CD8-positive, alpha-beta memory T cell (primary cell): Measurements from ENCODE around the gene DENND1A. TPM values are rescaled to one million over a fixed set of nuclear protein-coding genes. Genes with fewer than 3 reads are reported as not detected.
A peak's percentile ranks its signal among the peaks of the same experiment; 100 is the strongest.
"Not testable (repeated sequence)": the region's sequence is repeated elsewhere in the genome, so short reads cannot be mapped to it uniquely, and the experiment has no call there.

Experiments
- CTCF ChIA-PET: fragments of 350-600 bp; sonication (Branson Sonifier 250); formaldehyde crosslinking; loops from one replicate; lab custom pipeline; 2021; ENCODE audit warnings: antibody characterized with exemption; lab: Charles Lee
- POLR2A ChIA-PET: fragments of 350-600 bp; sonication (Branson Sonifier 250); formaldehyde crosslinking; loops from one replicate; lab custom pipeline; 2021; ENCODE audit warnings: antibody characterized with exemption; lab: Charles Lee
- DNase-seq, 5 donors: peaks; one replicate each; pipeline versions ENCODE4 v3.0.0 to v3.0.0-alpha.2; 2020 to 2022; ENCODE audit warnings: mixed read lengths in 1 of 5
- H3K27ac ChIP-seq: one replicate; pipeline ENCODE4 v1.7.0; 2013; ENCODE audit warnings: low read depth, mild to moderate bottlenecking, low read length, moderate library complexity
- H3K27me3 ChIP-seq: 2 replicates; pipeline ENCODE4 v1.7.0; 2013; ENCODE audit warnings: low read length, mild to moderate bottlenecking; ENCODE audit not compliant: insufficient read depth, poor library complexity, severe bottlenecking
- H3K36me3 ChIP-seq: 2 replicates; pipeline ENCODE4 v1.7.0; 2013; ENCODE audit warnings: mild to moderate bottlenecking, low read length, moderate library complexity; ENCODE audit not compliant: insufficient read depth
- H3K4me1 ChIP-seq: 2 replicates; pipeline ENCODE4 v1.7.0; 2013; ENCODE audit warnings: mild to moderate bottlenecking, low read length, moderate library complexity; ENCODE audit not compliant: insufficient read depth
- H3K4me3 ChIP-seq: 2 replicates; pipeline ENCODE4 v1.7.0; 2013; ENCODE audit warnings: mild to moderate bottlenecking, low read length
- H3K9me3 ChIP-seq: 2 replicates; pipeline ENCODE4 v1.7.0; 2013; ENCODE audit warnings: mild to moderate bottlenecking, low read length
- H3K27ac Mint-ChIP-seq, 8 donors: one replicate each; pipeline ENCODE4 v1.8.0; 2020 to 2021; ENCODE audit warnings: mixed read lengths in 8 of 8, mild to moderate bottlenecking in 6 of 8, inconsistent platforms in 3 of 8, moderate library complexity in 3 of 8
- H3K27me3 Mint-ChIP-seq, 2 donors: one replicate each; pipeline ENCODE4 v1.8.0; 2020 to 2021; ENCODE audit warnings: mixed read lengths in 2 of 2, mild to moderate bottlenecking in 1 of 2, moderate library complexity in 1 of 2
- H3K36me3 Mint-ChIP-seq, 3 donors: one replicate each; pipeline ENCODE4 v1.8.0; 2020 to 2021; ENCODE audit warnings: mixed read lengths in 3 of 3, inconsistent platforms in 1 of 3, mild to moderate bottlenecking in 1 of 3
- H3K4me1 Mint-ChIP-seq, 3 donors: one replicate each; pipeline ENCODE4 v1.8.0; 2020 to 2021; ENCODE audit warnings: mixed read lengths in 3 of 3, inconsistent platforms in 1 of 3, mild to moderate bottlenecking in 1 of 3
- H3K4me3 Mint-ChIP-seq, 7 donors: one replicate each; pipeline ENCODE4 v1.8.0; 2020 to 2021; ENCODE audit warnings: mixed read lengths in 7 of 7, mild to moderate bottlenecking in 6 of 7, moderate library complexity in 4 of 7, inconsistent platforms in 2 of 7
- H3K9me3 Mint-ChIP-seq, 5 donors: one replicate each; pipeline ENCODE4 v1.8.0; 2020 to 2022; ENCODE audit warnings: mixed read lengths in 5 of 5, mild to moderate bottlenecking in 3 of 5, moderate library complexity in 2 of 5, inconsistent platforms in 1 of 5
- polyA plus RNA-seq: library from polyadenylated mRNA; unstranded; fragments of 300-500 nt; fragmentation: Illumina TruSeq; gene quantifications from one replicate; pipeline ENCODE4 v1.2.3, GENCODE V29; 2021
- total RNA-seq, 2 experiments: library from RNA; stranded (reverse); gene quantifications; one replicate each; pipeline ENCODE4 v1.2.3, GENCODE V29; 2021

The DENND1A gene
- total and polyA plus RNA-seq, 3 experiments from 2014 or later = 7.2 to 15.1 (median 15.0) TPM

- H3K4me1 Mint-ChIP-seq, DNase-seq, H3K27me3 Mint-ChIP-seq, H3K9me3 Mint-ChIP-seq, H3K27me3 ChIP-seq, POLR2A ChIA-PET, H3K36me3 Mint-ChIP-seq, H3K27ac ChIP-seq, H3K4me1 ChIP-seq, H3K4me3 ChIP-seq, H3K9me3 ChIP-seq, H3K4me3 Mint-ChIP-seq, H3K36me3 ChIP-seq: not testable (repeated sequence)
- CTCF ChIA-PET = interaction anchor here (0.6 kb wide), 1 partner anchor 129 kb away, joined by 3 read pairs; no protein-coding TSS in a partner anchor
- H3K27ac Mint-ChIP-seq = peak overlapping the region in 1 of 8 donors; percentile 50
These were observed 114.1 kb downstream of the DENND1A start for GRCh38 chr9:123815856-123816255.

GRCh38 chr9:123814496-123814895 is 115.4 kb downstream of the DENND1A start:
- no peaks in the 10 kb centered on the region for H3K4me1 Mint-ChIP-seq
- H3K27me3 Mint-ChIP-seq = no peaks in the 10 kb centered on the region
- peaks cover 0 to 3% (median 2%) of the 10 kb centered on the region in 3 donors for H3K36me3 Mint-ChIP-seq
- Histone ChIP-seq H3K9me3 (no peaks in the 10 kb centered on the region), H3K27ac (no peak overlapping the region), H3K4me3 (no peak overlapping the region), H3K4me1 (no peaks in the 10 kb centered on the region), H3K36me3 (no peaks in the 10 kb centered on the region), H3K27me3 (no peaks in the 10 kb centered on the region)
- no peak for DNase-seq
- H3K27ac Mint-ChIP-seq = no peak overlapping the region
- no peak overlapping the region for H3K4me3 Mint-ChIP-seq
- no peaks in the 10 kb centered on the region for H3K9me3 Mint-ChIP-seq
- POLR2A ChIA-PET = no interaction called here
- CTCF ChIA-PET = no interaction called here

- H3K4me3 Mint-ChIP-seq = no peak overlapping the region
- no peaks in the 10 kb centered on the region for H3K4me1 Mint-ChIP-seq
- Histone ChIP-seq H3K27ac (no peak overlapping the region), H3K9me3 (no peaks in the 10 kb centered on the region), H3K36me3 (no peaks in the 10 kb centered on the region), H3K4me1 (no peaks in the 10 kb centered on the region), H3K27me3 (no peaks in the 10 kb centered on the region), H3K4me3 (no peak overlapping the region)
- no peaks in the 10 kb centered on the region for H3K9me3 Mint-ChIP-seq
- no peak for DNase-seq
- ChIA-PET POLR2A (no interaction called here), CTCF (no interaction called here)
- H3K27me3 Mint-ChIP-seq = no peaks in the 10 kb centered on the region
- no peak overlapping the region for H3K27ac Mint-ChIP-seq
- peaks cover 0 to 3% (median 0%) of the 10 kb centered on the region in 3 donors for H3K36me3 Mint-ChIP-seq
These were observed 116.9 kb downstream of the DENND1A start for GRCh38 chr9:123812984-123813383.

GRCh38 chr9:123807251-123807650 is 122.7 kb downstream of the DENND1A start:
- no peaks in the 10 kb centered on the region for H3K36me3 ChIP-seq
- no peak overlapping the region for H3K4me3 Mint-ChIP-seq
- no peaks in the 10 kb centered on the region for H3K9me3 ChIP-seq
- H3K36me3 Mint-ChIP-seq = peaks cover 0 to 4% (median 0%) of the 10 kb centered on the region in 3 donors
- no peaks in the 10 kb centered on the region for H3K27me3 ChIP-seq
- H3K4me3 ChIP-seq = no peak overlapping the region
- ChIA-PET CTCF (no interaction called here), POLR2A (no interaction called here)
- H3K27me3 Mint-ChIP-seq = no peaks in the 10 kb centered on the region
- no peaks in the 10 kb centered on the region for H3K9me3 Mint-ChIP-seq
- H3K4me1 ChIP-seq = no peaks in the 10 kb centered on the region
- H3K4me1 Mint-ChIP-seq = no peaks in the 10 kb centered on the region
- no peak overlapping the region for H3K27ac ChIP-seq
- no peak overlapping the region for H3K27ac Mint-ChIP-seq
- no peak for DNase-seq

GRCh38 chr9:123806829-123807228 is 123.1 kb downstream of the DENND1A start:
- DNase-seq = no peak
- Mint-ChIP-seq H3K4me1 (no peaks in the 10 kb centered on the region), H3K27me3 (no peaks in the 10 kb centered on the region), H3K4me3 (no peak overlapping the region), H3K27ac (no peak overlapping the region), H3K36me3 (peaks cover 0 to 4% (median 0%) of the 10 kb centered on the region in 3 donors), H3K9me3 (no peaks in the 10 kb centered on the region)
- Histone ChIP-seq H3K27ac (no peak overlapping the region), H3K4me1 (no peaks in the 10 kb centered on the region), H3K4me3 (no peak overlapping the region), H3K9me3 (no peaks in the 10 kb centered on the region), H3K36me3 (no peaks in the 10 kb centered on the region), H3K27me3 (no peaks in the 10 kb centered on the region)
- CTCF ChIA-PET = no interaction called here
- POLR2A ChIA-PET = no interaction called here

GRCh38 chr9:123798195-123798594 is 131.7 kb downstream of the DENND1A start:
- H3K9me3 Mint-ChIP-seq = no peaks in the 10 kb centered on the region
- H3K4me3 Mint-ChIP-seq = no peak overlapping the region
- no peaks in the 10 kb centered on the region for H3K27me3 Mint-ChIP-seq
- H3K4me3 ChIP-seq = no peak overlapping the region
- H3K27me3 ChIP-seq = no peaks in the 10 kb centered on the region
- no peaks in the 10 kb centered on the region for H3K36me3 ChIP-seq
- no peak overlapping the region for H3K27ac Mint-ChIP-seq
- H3K4me1 ChIP-seq = no peaks in the 10 kb centered on the region
- CTCF ChIA-PET = no interaction called here
- no peak for DNase-seq
- H3K9me3 ChIP-seq = no peaks in the 10 kb centered on the region
- H3K36me3 Mint-ChIP-seq = peaks cover 0 to 2% (median 0%) of the 10 kb centered on the region in 3 donors
- peaks cover 8 to 18% (median 11%) of the 10 kb centered on the region in 3 donors for H3K4me1 Mint-ChIP-seq
- POLR2A ChIA-PET = no interaction called here
- H3K27ac ChIP-seq = no peak overlapping the region

GRCh38 chr9:123796618-123797484 is 133.1 kb downstream of the DENND1A start:
- POLR2A ChIA-PET = interaction anchor here (0.6 kb wide), 1 partner anchor 38 kb away, joined by 6 read pairs; no protein-coding TSS in a partner anchor
- no peaks in the 10 kb centered on the region for H3K9me3 Mint-ChIP-seq
- Histone ChIP-seq H3K4me3 (no peak overlapping the region), H3K4me1 (no peaks in the 10 kb centered on the region), H3K36me3 (no peaks in the 10 kb centered on the region), H3K27ac (no peak overlapping the region), H3K27me3 (no peaks in the 10 kb centered on the region), H3K9me3 (no peaks in the 10 kb centered on the region)
- H3K27ac Mint-ChIP-seq = no peak overlapping the region
- DNase-seq = no peak
- CTCF ChIA-PET = no interaction called here
- no peak overlapping the region for H3K4me3 Mint-ChIP-seq
- no peaks in the 10 kb centered on the region for H3K27me3 Mint-ChIP-seq
- H3K36me3 Mint-ChIP-seq = peaks cover 2 to 4% (median 2%) of the 10 kb centered on the region in 3 donors
- H3K4me1 Mint-ChIP-seq = peaks cover 8 to 18% (median 11%) of the 10 kb centered on the region in 3 donors

GRCh38 chr9:123796094-123796493 is 133.8 kb downstream of the DENND1A start:
- Mint-ChIP-seq H3K4me3 (no peak overlapping the region), H3K9me3 (no peaks in the 10 kb centered on the region), H3K27ac (no peak overlapping the region), H3K36me3 (peaks cover 2 to 9% (median 2%) of the 10 kb centered on the region in 3 donors), H3K27me3 (no peaks in the 10 kb centered on the region), H3K4me1 (peaks cover 8 to 18% (median 11%) of the 10 kb centered on the region in 3 donors)
- Histone ChIP-seq H3K36me3 (no peaks in the 10 kb centered on the region), H3K27ac (no peak overlapping the region), H3K9me3 (no peaks in the 10 kb centered on the region), H3K4me3 (no peak overlapping the region), H3K27me3 (no peaks in the 10 kb centered on the region), H3K4me1 (no peaks in the 10 kb centered on the region)
- ChIA-PET POLR2A (interaction anchor here (0.6 kb wide), 1 partner anchor 39 kb away, joined by 6 read pairs; no protein-coding TSS in a partner anchor), CTCF (no interaction called here)
- no peak for DNase-seq
